OCI-LY1 (cell line): ENCODE results near the gene MYO3B.

ENCODE experiments used
- H2AFZ ChIP-seq: fragments of 200-600 bp; sonication (generic), shearing (Covaris generic); 2 replicates; pipeline ENCODE4 v1.6.0; 2014; ENCODE audit warnings: antibody characterized with exemption, mild to moderate bottlenecking, low read length
- H3F3A ChIP-seq: fragments of 200-600 bp; sonication (generic), shearing (Covaris generic); 2 replicates; pipeline ENCODE4 v1.6.0; 2014; ENCODE audit warnings: mild to moderate bottlenecking, antibody characterized with exemption, low read length, moderate library complexity; ENCODE audit not compliant: insufficient read depth
- H3K27ac ChIP-seq: fragments of 200-600 bp; sonication (generic); 2 replicates; pipeline ENCODE4 v1.5.1; 2014; ENCODE audit warnings: low read length, mixed run types, mild to moderate bottlenecking, low read depth; ENCODE audit not compliant: poor library complexity, severe bottlenecking
- H3K27me3 ChIP-seq: fragments of 200-600 bp; sonication (generic); 2 replicates; pipeline ENCODE4 v1.6.0; 2014; ENCODE audit warnings: antibody characterized with exemption, mild to moderate bottlenecking, low read length, moderate library complexity; ENCODE audit not compliant: insufficient read depth
- H3K36me3 ChIP-seq: fragments of 200-600 bp; sonication (generic); 2 replicates; pipeline ENCODE4 v1.6.1; 2014; ENCODE audit warnings: mild to moderate bottlenecking, antibody characterized with exemption, low read length, moderate library complexity, mixed read lengths; ENCODE audit not compliant: insufficient read depth
- H3K4me1 ChIP-seq: fragments of 200-600 bp; sonication (generic); 2 replicates; pipeline ENCODE4 v1.5.1; 2014; ENCODE audit warnings: mild to moderate bottlenecking, low read length, moderate library complexity; ENCODE audit not compliant: insufficient read depth, severe bottlenecking
- H3K4me2 ChIP-seq: fragments of 200-600 bp; sonication (generic), shearing (Covaris generic); 2 replicates; pipeline ENCODE4 v1.6.1; 2014; ENCODE audit warnings: low read length
- H3K4me3 ChIP-seq: fragments of 200-600 bp; sonication (generic); 2 replicates; pipeline ENCODE4 v1.5.1; 2014; ENCODE audit warnings: low read length, low read depth, mild to moderate bottlenecking, mixed read lengths; ENCODE audit not compliant: poor library complexity, severe bottlenecking
- H3K79me2 ChIP-seq: fragments of 200-600 bp; shearing (Covaris generic); 2 replicates; pipeline ENCODE4 v1.6.1; 2016; ENCODE audit warnings: mixed run types, low read length, mixed read lengths; ENCODE audit not compliant: insufficient read depth
- H3K9ac ChIP-seq: fragments of 200-600 bp; sonication (generic), shearing (Covaris generic); 2 replicates; pipeline ENCODE4 v1.6.1; 2014; ENCODE audit warnings: mild to moderate bottlenecking, low read length, mixed read lengths
- H3K9me2 ChIP-seq: fragments of 200-600 bp; sonication (generic), shearing (Covaris generic); 2 replicates; pipeline ENCODE4 v1.6.1; 2014; ENCODE audit warnings: low read depth, mild to moderate bottlenecking, low read length, mixed read lengths
- H3K9me3 ChIP-seq: fragments of 200-600 bp; shearing (Covaris generic); 2 replicates; pipeline ENCODE4 v1.6.1; 2014; ENCODE audit warnings: low read length, mixed read lengths
- H4K20me1 ChIP-seq: fragments of 200-600 bp; sonication (generic), shearing (Covaris generic); 2 replicates; pipeline ENCODE4 v1.6.0; 2016; ENCODE audit warnings: mild to moderate bottlenecking, low read length; ENCODE audit not compliant: insufficient read depth
- EZH2 ChIP-seq: fragments of 200-600 bp; sonication (generic), shearing (Covaris generic); IDR thresholded peaks from 2 replicates; pipeline ENCODE4 v1.8.0; 2017; ENCODE audit warnings: borderline replicate concordance, mixed run types, mild to moderate bottlenecking, antibody characterized with exemption, low read length, moderate library complexity, mixed read lengths
- TF ChIP-seq, protein P1 (sequence below): fragments of 200-600 bp; sonication (generic), shearing (Covaris generic); IDR thresholded peaks from 2 replicates; pipeline ENCODE4 v1.5.1; 2017; ENCODE audit warnings: mild to moderate bottlenecking, antibody characterized with exemption, low read length, moderate library complexity, mixed read lengths

The MYO3B gene

DNA sequence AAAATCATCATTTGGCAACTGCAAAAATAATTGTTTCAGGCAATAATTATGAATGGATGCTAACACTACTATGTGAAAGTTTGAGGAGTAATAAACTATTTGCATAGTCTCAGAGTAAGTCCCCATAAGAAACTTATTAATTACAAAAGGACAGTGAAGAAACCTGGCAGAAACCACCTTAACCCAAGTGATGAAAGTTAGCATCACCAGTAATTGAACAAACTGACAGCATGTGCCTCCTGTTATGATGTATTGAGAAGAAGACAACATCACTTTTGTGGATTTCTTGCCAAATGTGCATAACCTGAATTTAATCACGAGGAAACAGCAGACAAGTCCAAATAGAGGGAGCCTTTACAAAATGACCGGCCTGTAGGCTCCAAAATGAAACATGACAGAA, 353.9 kb downstream of the MYO3B start:
- H3K36me3 ChIP-seq, result no peaks in the 10 kb centered on the region
- no peak overlapping the region for H3K9ac ChIP-seq
- H3F3A ChIP-seq, result no peaks in the 10 kb centered on the region
- no peak overlapping the region for H2AFZ ChIP-seq
- H3K79me2 ChIP-seq, result no peaks in the 10 kb centered on the region
- H3K4me1 ChIP-seq, result no peaks in the 10 kb centered on the region
- H3K4me2 ChIP-seq, result no peak overlapping the region
- H3K27ac ChIP-seq, result no peak overlapping the region
- H4K20me1 ChIP-seq, result no peaks in the 10 kb centered on the region
- H3K27me3 ChIP-seq, result no peaks in the 10 kb centered on the region
- no peak for TF ChIP-seq EZH2
- TF ChIP-seq, protein P1, sequence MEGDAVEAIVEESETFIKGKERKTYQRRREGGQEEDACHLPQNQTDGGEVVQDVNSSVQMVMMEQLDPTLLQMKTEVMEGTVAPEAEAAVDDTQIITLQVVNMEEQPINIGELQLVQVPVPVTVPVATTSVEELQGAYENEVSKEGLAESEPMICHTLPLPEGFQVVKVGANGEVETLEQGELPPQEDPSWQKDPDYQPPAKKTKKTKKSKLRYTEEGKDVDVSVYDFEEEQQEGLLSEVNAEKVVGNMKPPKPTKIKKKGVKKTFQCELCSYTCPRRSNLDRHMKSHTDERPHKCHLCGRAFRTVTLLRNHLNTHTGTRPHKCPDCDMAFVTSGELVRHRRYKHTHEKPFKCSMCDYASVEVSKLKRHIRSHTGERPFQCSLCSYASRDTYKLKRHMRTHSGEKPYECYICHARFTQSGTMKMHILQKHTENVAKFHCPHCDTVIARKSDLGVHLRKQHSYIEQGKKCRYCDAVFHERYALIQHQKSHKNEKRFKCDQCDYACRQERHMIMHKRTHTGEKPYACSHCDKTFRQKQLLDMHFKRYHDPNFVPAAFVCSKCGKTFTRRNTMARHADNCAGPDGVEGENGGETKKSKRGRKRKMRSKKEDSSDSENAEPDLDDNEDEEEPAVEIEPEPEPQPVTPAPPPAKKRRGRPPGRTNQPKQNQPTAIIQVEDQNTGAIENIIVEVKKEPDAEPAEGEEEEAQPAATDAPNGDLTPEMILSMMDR, result no peak
- H3K4me3 ChIP-seq, result no peak overlapping the region
- H3K9me3 ChIP-seq, result no peaks in the 10 kb centered on the region
- H3K9me2 ChIP-seq, result no peaks in the 10 kb centered on the region

DNA sequence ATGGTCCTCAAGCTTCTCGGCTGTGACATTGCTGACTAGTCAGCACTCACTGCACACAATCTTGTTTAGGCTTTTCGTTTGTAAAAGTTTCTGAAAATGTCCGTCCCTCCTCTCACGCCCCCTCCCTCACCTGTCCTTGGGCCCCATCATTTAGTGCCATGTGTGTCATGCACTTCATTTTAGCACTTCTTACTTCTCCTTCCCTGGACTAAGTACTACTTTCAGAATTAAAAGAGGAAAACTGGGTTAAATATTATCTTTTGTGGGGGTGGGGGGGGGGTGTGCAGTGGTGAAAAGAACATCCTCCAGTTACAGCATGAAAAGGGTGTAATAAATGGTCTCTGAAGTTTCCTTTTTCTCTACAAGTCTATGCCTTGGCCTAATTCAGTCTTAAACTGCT, 355.2 kb downstream of the MYO3B start:
- H4K20me1 ChIP-seq, result no peaks in the 10 kb centered on the region
- no peaks in the 10 kb centered on the region for H3K27me3 ChIP-seq
- no peaks in the 10 kb centered on the region for H3K4me1 ChIP-seq
- H3K36me3 ChIP-seq, result no peaks in the 10 kb centered on the region
- no peaks in the 10 kb centered on the region for H3F3A ChIP-seq
- no peaks in the 10 kb centered on the region for H3K9me2 ChIP-seq
- no peaks in the 10 kb centered on the region for H3K79me2 ChIP-seq
- H2AFZ ChIP-seq, result no peak overlapping the region
- no peak overlapping the region for H3K4me2 ChIP-seq
- TF ChIP-seq EZH2, result no peak
- TF ChIP-seq, protein P1, result no peak
- H3K4me3 ChIP-seq, result no peak overlapping the region
- H3K9ac ChIP-seq, result no peak overlapping the region
- no peak overlapping the region for H3K27ac ChIP-seq
- H3K9me3 ChIP-seq, result no peaks in the 10 kb centered on the region

DNA sequence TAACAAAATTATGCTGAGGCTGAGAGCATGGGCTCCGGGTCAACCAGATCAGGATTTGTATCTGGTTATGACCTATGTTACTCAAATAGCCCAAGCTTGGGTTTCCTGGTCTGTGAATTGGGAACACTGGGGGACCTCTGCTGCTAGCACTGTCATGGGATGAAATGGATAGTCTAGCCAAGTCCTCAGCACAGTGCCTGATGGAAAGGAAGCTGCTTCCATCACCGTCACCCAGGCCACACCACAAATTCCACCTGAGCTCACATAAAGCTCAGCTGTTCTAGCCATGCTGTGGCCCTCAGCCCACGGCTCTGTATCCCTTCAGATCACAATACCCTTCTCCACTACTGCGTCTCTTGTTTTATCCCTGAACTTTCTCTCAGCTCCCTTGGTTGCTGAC, 357.6 kb downstream of the MYO3B start:
- no peaks in the 10 kb centered on the region for H3K79me2 ChIP-seq
- no peaks in the 10 kb centered on the region for H3K9me3 ChIP-seq
- H3F3A ChIP-seq, result no peaks in the 10 kb centered on the region
- H3K9me2 ChIP-seq, result no peaks in the 10 kb centered on the region
- H3K36me3 ChIP-seq, result no peaks in the 10 kb centered on the region
- TF ChIP-seq EZH2, result no peak
- TF ChIP-seq, protein P1, result no peak
- no peak overlapping the region for H3K9ac ChIP-seq
- H3K4me3 ChIP-seq, result no peak overlapping the region
- no peak overlapping the region for H3K27ac ChIP-seq
- H4K20me1 ChIP-seq, result no peaks in the 10 kb centered on the region
- H3K4me1 ChIP-seq, result no peaks in the 10 kb centered on the region
- H3K4me2 ChIP-seq, result no peak overlapping the region
- H2AFZ ChIP-seq, result no peak overlapping the region
- H3K27me3 ChIP-seq, result no peaks in the 10 kb centered on the region
